GM18858 (cell line): ENCODE results near the gene ECM2.

Source experiments
- ATAC-seq: cut with Tn5 transposase; IDR thresholded peaks from one replicate; pipeline ENCODE4 v1.9.1; 2021; ENCODE audit not compliant: unreplicated experiment

ECM2 gene

GRCh38 chr9:92501671-92502393 is 34.0 kb downstream of the ECM2 start:
- ATAC-seq, result no peak

GRCh38 chr9:92500725-92501124 is 35.1 kb downstream of the ECM2 start:
- no peak for ATAC-seq

- no peak for ATAC-seq
Measured at GRCh38 chr9:92499701-92500100, 36.1 kb downstream of the ECM2 start.

- ATAC-seq, result no peak
Measured at GRCh38 chr9:92496396-92497176, 39.2 kb downstream of the ECM2 start.

- no peak for ATAC-seq
Measured at GRCh38 chr9:92494856-92495255, 40.9 kb downstream of the ECM2 start.

GRCh38 chr9:92493749-92494387 is 41.9 kb downstream of the ECM2 start:
- no peak for ATAC-seq

GRCh38 chr9:92492781-92493401 is 42.9 kb downstream of the ECM2 start:
- no peak for ATAC-seq

GRCh38 chr9:92488681-92489550 is 46.9 kb downstream of the ECM2 start:
- ATAC-seq, result no peak

- ATAC-seq, result no peak
Measured at GRCh38 chr9:92486371-92486770, 49.4 kb downstream of the ECM2 start.

GRCh38 chr9:92484563-92484962 is 51.2 kb downstream of the ECM2 start:
- ATAC-seq, result no peak

GRCh38 chr9:92483627-92484545 is 51.9 kb downstream of the ECM2 start:
- no peak for ATAC-seq

GRCh38 chr9:92482805-92483204 is 53.0 kb downstream of the ECM2 start:
- no peak for ATAC-seq

GRCh38 chr9:92482329-92482728 is 53.5 kb downstream of the ECM2 start, which contains the start of gene ASPN:
ASPN (minus strand) TSS chr9:92482506.
- ATAC-seq, result no peak

- peak; percentile 41 for ATAC-seq
Measured at GRCh38 chr9:92480986-92481633, 54.7 kb downstream of the ECM2 start.

GRCh38 chr9:92480291-92480771 is 55.5 kb downstream of the ECM2 start:
- ATAC-seq, result no peak

- no peak for ATAC-seq
Measured at GRCh38 chr9:92479346-92479745, 56.4 kb downstream of the ECM2 start.

GRCh38 chr9:92478783-92479182 is 57.0 kb downstream of the ECM2 start:
- ATAC-seq, result no peak

GRCh38 chr9:92476962-92477361 is 58.8 kb downstream of the ECM2 start:
- ATAC-seq, result peak; percentile 45

- no peak for ATAC-seq
Measured at GRCh38 chr9:92474587-92474986, 61.2 kb downstream of the ECM2 start.
